ENCODE measurements around the gene GANC.
"Not testable (repeated sequence)": the region's sequence is repeated elsewhere in the genome, so short reads cannot be mapped to it uniquely, and the experiment has no call there.

The GANC gene

DNA sequence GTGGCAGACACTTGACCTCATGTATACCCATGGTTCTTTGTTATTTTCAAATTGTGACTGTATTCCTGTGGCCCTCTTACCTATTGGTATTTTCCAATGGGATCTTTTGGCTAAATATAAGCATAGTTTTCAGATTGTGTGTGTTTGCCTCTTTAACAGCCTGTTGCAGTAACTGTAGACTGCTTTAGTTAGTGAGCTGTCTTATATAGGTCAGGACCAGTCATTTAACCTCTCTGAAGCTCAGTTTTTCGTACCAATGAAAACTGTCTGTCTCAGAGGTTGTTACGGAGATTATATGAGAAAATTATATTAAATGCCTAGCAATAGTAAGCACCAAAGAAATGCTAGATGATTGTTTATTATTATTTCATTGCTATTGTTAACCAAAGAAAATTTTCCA is 57.0 kb downstream of the GANC start:
- DNase-seq (ENCODE audit: low read depth) = no peak
- TF ChIP-seq, protein P1, sequence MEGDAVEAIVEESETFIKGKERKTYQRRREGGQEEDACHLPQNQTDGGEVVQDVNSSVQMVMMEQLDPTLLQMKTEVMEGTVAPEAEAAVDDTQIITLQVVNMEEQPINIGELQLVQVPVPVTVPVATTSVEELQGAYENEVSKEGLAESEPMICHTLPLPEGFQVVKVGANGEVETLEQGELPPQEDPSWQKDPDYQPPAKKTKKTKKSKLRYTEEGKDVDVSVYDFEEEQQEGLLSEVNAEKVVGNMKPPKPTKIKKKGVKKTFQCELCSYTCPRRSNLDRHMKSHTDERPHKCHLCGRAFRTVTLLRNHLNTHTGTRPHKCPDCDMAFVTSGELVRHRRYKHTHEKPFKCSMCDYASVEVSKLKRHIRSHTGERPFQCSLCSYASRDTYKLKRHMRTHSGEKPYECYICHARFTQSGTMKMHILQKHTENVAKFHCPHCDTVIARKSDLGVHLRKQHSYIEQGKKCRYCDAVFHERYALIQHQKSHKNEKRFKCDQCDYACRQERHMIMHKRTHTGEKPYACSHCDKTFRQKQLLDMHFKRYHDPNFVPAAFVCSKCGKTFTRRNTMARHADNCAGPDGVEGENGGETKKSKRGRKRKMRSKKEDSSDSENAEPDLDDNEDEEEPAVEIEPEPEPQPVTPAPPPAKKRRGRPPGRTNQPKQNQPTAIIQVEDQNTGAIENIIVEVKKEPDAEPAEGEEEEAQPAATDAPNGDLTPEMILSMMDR (conservative IDR thresholded peaks at IDR 0.05; ENCODE audit: low read length) = no peak
- H3K4me3 ChIP-seq (ENCODE audit: low read length) = no peak overlapping the region

DNA sequence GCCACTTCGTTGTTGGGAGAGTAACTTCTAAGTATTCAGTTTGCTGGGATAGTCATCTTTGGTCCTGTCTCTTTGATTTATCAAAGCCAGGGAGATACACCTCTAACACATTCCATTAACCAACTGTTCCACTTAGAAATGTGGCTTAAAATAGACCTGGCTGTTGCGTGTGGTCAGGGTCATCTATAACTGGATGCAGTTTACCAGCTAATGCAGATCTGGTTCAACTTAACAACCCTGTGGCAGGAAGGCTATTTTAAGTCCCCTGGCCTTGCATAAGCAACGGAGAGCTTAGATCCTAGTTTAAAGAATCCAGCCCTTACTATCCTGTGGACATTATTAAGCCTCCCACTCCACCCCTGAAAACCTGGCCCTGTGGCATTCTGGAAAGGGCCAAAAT is 58.2 kb downstream of the GANC start:
- TF ChIP-seq, protein P1 (conservative IDR thresholded peaks at IDR 0.05; ENCODE audit: low read length) = no peak
- peak; percentile 30 for DNase-seq (ENCODE audit: low read depth)
- no peak overlapping the region for H3K4me3 ChIP-seq (ENCODE audit: low read length)

DNA sequence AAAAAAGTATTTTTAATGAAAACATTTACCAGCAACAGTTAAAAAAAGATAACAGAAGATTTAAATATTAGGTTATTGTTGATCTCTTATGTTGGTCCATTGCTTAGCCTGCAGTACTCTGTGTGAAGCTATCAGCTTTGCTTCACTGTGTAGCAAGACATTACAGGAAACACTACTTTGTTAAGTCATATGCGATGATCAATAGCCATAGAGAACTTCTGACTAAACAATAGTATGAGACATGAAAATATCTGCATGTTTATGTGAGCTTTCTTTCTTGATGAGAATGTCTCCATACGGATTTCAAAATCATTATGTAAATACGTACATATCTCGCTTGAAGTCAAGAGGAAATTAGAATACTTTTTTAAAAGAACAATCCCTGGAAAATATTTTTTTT is 59.3 kb downstream of the GANC start:
- TF ChIP-seq, protein P1 (conservative IDR thresholded peaks at IDR 0.05; ENCODE audit: low read length) = no peak
- DNase-seq (ENCODE audit: low read depth) = peak; percentile 36
- no peak overlapping the region for H3K4me3 ChIP-seq (ENCODE audit: low read length)

DNA sequence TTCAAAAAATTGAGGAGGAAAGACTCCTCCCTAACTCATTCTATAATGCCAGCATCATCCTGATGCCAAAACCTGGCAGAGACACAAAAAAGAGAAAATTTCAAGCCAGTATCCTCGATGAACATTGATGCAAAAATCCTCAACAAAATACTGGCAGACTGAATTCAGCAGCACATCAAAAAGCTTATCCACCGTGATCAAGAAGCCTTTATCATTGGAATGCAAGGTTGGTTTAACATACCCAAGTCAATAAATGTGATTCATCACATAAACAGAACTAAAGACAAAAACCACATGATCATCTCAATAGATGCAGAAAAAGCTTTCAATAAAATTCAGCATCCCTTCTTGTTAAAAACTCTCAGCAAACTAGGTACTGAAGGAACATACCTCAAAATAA is 62.1 kb downstream of the GANC start:
- no peak overlapping the region for H3K4me3 ChIP-seq (ENCODE audit: low read length)
- TF ChIP-seq, protein P1 (conservative IDR thresholded peaks at IDR 0.05; ENCODE audit: low read length) = no peak
- no peak for DNase-seq (ENCODE audit: low read depth)

DNA sequence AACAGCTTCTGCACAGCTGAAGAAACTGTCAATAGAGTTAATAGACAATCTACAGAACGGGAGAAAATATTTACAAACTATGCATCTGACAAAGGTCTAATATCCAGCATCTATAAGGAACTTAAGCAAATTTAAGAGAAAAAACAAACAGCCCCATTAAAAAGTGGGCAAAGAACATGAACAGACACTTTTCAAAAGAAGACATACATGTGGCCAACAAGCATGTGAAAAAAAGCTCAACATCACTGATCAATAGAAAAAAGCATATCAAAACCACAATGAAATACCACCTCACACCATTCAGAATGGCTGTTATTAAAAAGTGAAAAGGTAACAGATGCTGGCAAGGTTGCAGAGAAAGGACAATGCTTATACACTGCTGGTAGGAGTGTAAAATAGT is 63.6 kb downstream of the GANC start:
- DNase-seq (ENCODE audit: low read depth); H3K4me3 ChIP-seq (ENCODE audit: low read length): not testable (repeated sequence)

DNA sequence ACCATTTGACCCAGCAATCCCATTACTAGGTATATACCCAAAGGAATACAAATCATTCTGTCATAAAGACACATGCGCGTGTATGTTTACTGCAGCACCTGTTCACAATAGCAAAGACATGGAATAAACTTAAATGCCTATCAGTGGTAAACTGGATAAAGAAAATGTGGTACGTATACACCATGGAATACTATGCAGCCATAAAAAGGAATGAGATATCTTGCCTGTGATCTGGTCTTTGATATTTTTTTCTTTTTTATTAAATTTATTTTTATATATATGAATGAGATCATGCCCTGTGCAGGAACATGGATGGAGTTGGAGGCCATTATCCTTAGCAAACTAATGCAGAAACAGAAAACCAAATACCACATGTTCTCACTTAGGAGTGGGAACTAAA is 64.1 kb downstream of the GANC start:
- not testable (repeated sequence) for H3K4me3 ChIP-seq (ENCODE audit: low read length)

DNA sequence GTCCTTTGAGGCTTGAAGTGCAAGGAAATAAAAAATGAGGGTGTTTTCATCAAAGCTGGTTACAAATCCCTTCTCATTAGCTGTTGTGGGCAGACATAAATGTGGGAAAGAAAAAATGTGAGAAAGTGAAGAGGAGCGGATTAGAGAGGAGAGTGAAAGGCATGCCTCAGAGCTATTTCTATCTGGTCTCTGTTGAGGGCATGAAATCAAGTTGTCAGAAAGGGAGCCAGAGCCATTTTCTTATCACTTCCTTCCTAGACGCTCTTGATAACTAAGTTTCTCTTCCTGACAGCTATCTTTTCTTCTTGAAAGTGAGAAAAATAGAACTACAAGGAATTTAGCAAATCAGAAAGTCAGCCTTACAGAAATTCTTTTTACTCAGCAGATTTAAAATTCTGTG is 65.5 kb downstream of the GANC start:
- H3K4me3 ChIP-seq (ENCODE audit: low read length) = no peak overlapping the region
- TF ChIP-seq, protein P1 (conservative IDR thresholded peaks at IDR 0.05; ENCODE audit: low read length) = no peak
- no peak for DNase-seq (ENCODE audit: low read depth)

More for the DNA sequence above, 64.1 kb downstream of the GANC start:
- not testable (repeated sequence) for DNase-seq (ENCODE audit: low read depth)

DNA sequence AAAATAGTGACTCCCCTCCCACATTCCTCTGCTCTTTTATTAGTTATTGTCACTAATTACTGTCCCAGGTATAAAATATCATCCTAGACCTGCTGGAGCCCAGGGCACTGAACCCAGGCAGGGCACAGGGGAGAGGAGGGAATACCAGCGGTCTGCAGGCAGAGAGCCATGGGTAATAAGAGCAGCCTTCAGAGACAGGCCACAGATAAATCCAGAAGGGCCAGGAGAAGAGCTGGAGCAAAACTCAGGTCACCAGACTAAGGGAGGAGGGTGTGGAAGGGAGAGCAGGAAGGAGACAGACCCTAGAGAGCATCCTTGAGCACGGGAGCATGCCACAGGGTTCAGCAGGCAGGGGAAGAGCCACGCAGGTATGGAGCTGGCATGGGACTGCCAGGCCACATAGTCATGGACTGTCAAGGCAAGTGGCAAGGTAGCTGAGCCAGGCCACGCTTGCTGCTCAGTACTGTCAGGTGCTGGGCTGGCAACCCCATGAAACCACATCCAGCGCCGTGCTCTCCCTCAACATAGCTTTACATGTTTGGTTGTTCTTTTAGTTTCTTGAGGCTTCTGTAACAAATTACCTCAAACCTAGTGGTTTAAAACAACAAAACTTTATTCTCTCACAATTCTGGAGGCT is 70.7 kb downstream of the GANC start:
- TF ChIP-seq, protein P1 (conservative IDR thresholded peaks at IDR 0.05; ENCODE audit: low read length) = no peak
- H3K4me3 ChIP-seq (ENCODE audit: low read length) = no peak overlapping the region
- no peak for DNase-seq (ENCODE audit: low read depth)

Data from AG10803 (cell line).